NCI-H1694 (cell line): ENCODE measurements around the gene PAPSS1.
"Not testable (repeated sequence)": the region's sequence is repeated elsewhere in the genome, so short reads cannot be mapped to it uniquely, and the experiment has no call there.

ENCODE experiments used
- DNase-seq: peaks from one replicate; lab custom pipeline; 2025; lab: John Stamatoyannopoulos, UW

Gene PAPSS1

DNA sequence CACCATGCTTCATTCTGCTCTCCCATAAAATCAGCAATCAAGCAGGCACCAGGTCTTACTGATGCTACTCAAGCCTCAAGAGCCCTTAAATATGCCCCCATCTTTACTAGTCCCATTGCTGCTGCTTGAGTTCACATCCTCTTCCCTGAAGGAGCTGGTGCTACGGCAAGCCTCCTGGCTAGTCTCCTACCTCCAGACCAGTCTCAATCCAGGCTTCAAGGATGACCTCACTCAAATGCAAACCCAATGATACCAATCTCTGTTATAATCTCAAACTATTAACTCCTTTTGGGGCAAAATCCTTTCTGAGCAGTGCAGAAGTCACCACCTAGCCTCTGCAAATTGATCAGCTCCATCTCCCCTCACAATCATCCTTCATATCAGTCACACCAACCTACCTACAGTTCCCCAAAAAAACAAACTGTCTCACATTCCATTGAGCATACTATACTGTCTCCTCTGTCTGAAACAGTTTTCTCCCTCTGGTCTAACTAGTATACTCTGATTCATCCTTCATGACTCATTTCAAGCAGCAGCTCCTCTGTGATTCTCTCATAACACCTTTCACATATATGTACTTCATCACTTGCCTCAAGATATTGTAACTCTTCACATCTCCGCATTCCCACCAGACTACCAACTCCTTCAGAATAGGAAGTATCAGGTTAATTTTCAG lies 30.0 kb downstream of the PAPSS1 start:
- DNase-seq = no peak

DNA sequence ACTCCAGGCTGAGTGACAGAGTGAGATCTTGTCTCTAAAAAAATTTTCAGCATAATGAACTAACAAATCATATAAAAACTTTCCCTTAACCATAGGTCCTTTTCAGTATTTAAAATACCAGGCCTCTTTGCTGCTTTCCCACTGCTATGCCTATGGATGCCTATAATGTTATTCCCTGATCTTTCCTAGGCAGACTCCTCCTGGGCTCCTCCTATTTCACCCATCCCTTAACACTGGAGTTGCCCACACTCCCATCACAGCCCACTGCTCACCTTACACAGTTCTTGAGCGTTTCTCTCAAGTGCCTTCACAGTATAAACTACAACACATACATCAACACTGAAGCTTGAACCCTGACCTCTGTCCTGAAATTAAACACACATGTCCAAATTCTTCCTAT lies 31.6 kb downstream of the PAPSS1 start:
- no peak for DNase-seq

DNA sequence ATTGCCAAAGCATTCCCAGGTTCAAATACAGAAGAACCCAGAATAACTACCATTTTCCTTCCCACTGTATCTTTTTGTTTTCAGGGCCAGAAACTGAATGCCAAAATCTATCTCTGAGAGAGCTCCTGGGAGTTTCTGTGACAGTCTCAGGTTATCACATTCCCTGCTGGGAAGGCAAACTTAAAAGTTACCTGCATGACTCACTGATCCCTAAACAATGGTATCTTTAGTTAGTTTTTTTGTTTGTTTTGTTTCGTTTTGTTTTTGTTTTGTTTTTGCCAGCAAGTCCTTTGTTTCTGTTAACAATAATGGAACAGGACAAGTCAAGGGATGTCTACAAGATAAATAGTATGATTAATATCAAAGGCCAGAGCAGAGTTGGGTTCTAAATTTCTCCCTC lies 34.3 kb downstream of the PAPSS1 start:
- no peak for DNase-seq

- DNase-seq = no peak
Measured at GRCh38 chr4:107683873-107684272, 36.2 kb downstream of the PAPSS1 start.

DNA sequence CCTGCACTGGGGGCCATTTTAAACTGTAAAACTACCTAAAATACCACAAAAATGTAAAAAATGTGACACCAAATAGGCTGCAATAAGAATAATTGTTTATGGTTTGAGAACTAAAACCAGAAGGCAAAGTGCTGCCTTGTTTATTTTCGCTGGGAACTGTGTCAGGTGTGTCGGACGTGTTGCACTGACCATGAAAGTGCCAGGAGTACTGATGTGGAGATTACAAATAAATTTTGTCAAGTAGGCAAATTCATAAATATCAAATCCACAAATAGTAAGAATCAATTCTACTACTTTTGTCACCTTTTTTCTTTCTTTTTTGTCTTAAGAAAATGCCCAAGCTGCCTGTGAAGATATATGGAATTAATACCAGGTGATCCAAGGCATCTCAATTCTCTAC lies 37.7 kb downstream of the PAPSS1 start:
- DNase-seq = no peak

- DNase-seq = no peak
Measured at GRCh38 chr4:107669068-107669467, 51.0 kb downstream of the PAPSS1 start.

DNA sequence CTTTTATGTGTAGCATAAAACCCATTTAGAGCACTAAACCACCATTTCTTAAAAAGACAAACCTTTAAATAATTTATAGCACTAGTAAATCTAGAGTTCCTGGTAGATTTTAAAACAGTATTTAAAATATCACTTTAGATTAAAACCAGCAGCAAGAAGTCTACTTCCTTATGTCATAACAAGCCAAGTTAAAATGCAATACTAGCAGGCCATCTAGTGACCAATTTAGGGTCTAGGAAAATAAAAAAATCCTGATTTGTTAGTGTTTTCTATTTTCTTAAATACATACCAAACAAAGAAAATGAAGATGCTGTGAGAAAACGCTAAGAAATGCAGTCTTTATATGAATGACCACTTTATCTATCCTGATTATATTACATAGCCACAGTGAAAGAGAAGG lies 53.9 kb downstream of the PAPSS1 start:
- no peak for DNase-seq

- no peak for DNase-seq
Measured at GRCh38 chr4:107665001-107665400, 55.0 kb downstream of the PAPSS1 start.

- no peak for DNase-seq
Measured at GRCh38 chr4:107658400-107659336, 61.4 kb downstream of the PAPSS1 start.

- DNase-seq = no peak
Measured at GRCh38 chr4:107655289-107655688, 64.7 kb downstream of the PAPSS1 start.

DNA sequence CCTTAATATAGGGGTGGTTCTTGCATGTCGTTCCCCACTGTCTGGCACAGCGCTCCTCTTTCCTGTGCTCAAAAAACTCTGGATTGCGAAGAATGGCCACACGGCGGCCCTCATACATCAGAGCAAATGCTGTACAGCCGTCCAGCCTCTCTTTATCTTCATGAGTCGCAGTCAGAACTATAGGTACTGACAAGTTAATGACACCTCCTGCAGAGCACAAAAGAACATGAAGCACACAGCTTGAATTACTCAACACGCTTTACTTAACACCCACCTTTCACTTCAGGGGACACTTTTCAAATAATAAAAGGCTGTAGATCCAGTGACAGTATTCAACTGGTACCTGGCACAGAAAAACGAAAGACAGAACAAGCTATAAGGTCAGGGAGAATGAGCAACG lies 65.3 kb downstream of the PAPSS1 start:
- DNase-seq = no peak

DNA sequence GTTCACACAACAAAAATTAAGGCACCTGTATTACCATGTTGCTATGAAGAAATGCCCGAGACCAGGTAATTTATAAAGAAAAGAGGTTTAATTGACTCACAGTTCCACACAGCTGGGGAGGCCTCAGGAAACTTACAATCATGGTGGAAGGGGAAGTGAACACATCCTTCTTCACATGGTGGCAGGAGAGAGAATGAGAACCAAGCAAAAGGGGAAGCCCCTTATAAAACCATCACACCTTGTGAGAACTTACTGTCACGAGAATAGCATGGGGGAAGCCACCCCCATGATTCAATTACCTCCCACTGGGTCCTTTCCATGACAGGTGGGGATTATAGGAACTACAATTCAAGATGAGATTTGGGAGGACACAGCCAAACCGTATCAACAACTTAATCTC lies 68.6 kb downstream of the PAPSS1 start:
- DNase-seq = not testable (repeated sequence)

- DNase-seq = no peak
Measured at GRCh38 chr4:107650251-107650650, 69.8 kb downstream of the PAPSS1 start.

GRCh38 chr4:107648178-107648991 lies 71.6 kb downstream of the PAPSS1 start:
- no peak for DNase-seq

DNA sequence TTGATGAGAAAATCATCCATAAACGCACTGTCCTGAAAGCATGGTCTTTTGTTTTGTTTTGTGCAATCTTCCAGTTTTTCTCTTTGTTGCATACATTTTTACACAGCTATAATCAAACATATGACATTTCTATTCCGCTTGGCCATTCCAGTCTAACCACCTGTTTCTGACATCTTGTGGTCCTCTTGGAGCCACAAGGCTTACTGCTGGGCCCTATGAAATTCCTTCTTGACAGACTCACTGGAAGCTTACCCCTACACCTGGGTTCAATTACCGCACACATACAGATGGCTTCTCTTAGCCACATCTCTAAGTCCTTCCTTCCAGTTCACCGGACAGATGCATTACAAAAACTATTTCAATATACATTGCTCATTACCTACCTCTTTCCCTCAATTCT lies 72.4 kb downstream of the PAPSS1 start:
- DNase-seq = no peak

DNA sequence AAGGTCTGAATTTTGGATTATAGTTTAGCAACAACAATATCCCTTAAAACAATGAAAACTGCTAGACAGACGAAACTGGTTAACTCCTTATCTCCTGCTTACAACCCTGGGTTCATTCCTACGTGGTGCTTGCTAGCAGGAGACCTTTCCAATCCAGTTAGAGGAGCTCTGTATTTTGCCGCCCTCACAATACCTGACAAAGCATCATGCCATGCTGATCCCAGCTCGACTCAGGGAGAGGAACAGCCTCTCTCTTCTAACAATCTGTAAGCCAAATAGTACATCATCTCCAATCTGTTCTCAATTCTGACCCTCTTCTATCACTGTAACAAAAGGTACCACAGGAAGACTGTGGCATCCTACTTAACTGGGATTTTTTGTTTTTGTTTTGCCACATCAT lies 74.4 kb downstream of the PAPSS1 start:
- DNase-seq = no peak

DNA sequence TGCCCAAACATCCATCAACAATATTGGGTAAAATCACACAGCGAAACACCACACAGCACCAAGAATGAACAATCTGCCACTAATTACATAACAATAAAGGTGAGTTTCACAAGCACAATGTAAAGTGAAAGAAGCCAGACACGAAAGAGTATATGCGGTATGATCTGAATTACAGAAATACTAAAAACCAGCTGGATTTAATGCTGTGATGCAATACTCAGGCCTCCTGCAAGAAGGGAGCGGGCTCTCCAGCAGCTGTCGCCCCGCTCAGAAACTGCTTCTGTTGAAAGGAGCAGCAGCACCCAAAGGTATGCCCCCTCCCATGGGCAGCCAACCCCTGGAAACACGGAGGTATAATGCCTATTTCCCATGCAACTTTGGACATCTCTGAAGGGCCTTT lies 77.0 kb downstream of the PAPSS1 start:
- no peak for DNase-seq

GRCh38 chr4:107640878-107641277 lies 79.2 kb downstream of the PAPSS1 start:
- no peak for DNase-seq

- no peak for DNase-seq
Measured at GRCh38 chr4:107640197-107640596, 79.8 kb downstream of the PAPSS1 start.

DNA sequence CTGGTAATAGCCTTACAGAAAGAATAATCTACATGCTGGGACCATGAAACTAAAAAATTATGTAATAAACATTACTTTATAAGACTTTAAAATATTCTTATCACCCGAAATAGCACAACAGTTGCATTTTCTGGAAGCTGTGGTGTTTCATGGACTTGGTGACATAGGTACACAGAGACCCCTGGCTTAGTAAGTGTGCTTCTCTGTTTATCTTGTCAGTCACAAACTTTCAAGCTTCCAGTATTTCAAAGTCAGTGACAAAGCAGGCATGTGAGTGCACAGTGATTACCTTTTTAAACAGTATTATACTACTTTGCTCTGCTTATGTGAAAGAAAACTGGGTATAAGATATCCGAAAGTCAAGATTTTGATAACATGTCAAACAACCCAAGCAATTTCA lies 84.3 kb downstream of the PAPSS1 start:
- no peak for DNase-seq

DNA sequence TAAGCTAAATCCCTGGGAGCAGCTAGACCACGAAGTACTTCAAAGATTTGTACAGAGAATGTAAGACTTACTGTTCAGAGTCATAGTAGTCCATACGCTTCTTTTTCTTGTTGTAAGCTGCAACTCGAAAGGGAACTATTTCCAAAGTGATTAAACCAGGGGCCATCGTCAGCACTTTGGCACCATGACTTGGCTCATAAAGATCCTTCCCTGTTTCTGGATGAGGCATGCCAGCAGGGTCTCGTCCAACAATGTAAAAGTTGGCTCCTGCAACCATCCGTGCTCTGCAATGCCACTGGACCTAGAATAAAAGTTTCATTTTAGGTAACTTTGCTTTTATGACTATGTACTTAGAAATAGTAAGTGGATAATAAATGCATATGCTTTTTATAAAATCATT lies 88.5 kb downstream of the PAPSS1 start:
- DNase-seq = no peak

- no peak for DNase-seq
Measured at GRCh38 chr4:107630185-107630705, 89.8 kb downstream of the PAPSS1 start.
